OCI-M2 (cell line): ENCODE results near the gene TMC1.
"Not testable (repeated sequence)": the region's sequence is repeated elsewhere in the genome, so short reads cannot be mapped to it uniquely, and the experiment has no call there.

Experiments used
- DNase-seq: peaks from one replicate; lab custom pipeline; 2025; ENCODE audit not compliant: unreplicated experiment; lab: John Stamatoyannopoulos, UW

TMC1 gene

DNA sequence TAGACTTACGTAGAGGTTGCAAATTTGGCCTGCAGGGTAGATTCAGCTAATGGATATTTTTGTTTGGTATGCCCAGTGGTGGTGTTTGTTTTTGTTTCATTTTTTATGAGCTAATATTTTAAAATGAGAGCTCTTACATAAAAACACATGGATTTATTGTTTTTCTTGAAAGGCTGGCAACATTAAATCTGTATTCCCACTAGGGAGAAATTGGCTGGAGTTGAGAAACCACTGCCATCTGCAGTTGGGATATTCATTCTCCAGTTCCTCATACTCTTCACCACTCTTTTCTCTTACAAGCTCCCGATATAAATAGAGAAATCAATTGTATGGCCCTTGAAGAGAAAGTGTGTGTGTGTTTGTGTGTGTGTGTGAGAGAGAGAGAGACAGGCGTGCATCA is 288.2 kb downstream of the TMC1 start:
- DNase-seq: no peak

DNA sequence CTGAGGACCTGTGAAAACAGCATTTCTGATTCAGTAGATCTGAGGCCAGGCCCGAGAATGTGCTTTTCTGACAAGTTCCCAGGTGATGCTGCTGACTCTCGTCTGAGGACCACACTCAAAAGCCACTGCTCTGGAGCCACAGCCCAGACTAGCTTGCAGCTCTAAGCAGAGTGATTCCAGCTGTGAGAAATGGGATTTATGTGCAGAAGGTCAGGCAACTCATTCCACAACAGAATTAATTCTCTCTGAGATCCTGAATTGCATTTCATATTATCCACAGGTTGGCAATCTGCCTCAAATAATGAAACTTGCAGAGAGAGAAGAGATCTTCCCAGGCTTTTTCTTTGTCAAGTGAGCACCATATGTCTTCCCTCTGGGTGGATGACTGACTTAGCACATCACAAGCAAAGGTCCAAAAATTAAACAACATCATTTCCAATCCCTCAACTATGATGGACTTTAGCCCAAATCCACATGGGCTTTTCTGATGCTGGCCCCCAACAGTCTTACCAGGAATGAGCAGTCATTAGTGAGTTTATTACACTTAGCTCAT is 291.2 kb downstream of the TMC1 start:
- no peak for DNase-seq

DNA sequence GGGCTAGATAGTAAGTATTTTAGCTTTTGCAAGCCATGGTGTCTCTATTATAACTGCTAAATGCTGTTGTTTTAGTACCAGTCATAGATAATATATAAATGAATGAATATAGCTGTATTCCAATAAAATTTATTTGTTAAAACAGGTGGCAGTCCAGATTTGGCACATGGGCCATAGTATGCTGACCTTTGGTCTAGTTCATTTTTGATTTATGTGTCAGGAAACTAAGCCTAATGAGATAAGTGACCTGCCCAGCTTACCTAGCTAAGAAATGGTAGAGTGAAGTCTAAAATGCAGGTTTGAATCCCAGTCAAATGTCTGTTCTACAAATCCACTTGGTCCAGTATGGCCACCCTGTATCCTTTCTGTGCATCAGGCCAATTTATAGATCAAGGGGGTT is 292.1 kb downstream of the TMC1 start:
- no peak for DNase-seq

DNA sequence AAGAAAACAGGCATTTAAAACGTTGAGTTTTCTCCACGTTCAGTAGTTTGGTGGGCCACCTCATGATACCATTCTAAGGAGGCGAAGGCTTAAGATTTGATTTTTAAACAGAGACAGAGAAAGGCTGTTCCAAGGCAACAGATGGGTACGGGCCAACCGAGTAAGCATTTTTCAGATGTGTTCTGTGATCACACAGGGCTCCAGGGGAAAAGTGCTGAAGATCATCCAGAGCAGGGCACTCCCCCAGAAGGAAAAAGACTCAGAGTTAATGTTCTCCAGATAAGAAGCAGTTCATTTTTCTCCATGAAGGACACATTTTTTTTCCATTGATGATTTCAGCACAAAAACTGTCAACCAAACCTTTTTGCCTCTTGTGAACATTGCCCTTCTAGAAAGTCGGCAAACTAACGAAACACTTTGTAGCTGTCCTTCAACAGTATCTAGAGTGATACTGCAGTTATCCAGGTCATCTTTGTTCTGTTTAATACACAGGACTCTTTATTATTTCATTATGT is 292.7 kb downstream of the TMC1 start:
- no peak for DNase-seq

DNA sequence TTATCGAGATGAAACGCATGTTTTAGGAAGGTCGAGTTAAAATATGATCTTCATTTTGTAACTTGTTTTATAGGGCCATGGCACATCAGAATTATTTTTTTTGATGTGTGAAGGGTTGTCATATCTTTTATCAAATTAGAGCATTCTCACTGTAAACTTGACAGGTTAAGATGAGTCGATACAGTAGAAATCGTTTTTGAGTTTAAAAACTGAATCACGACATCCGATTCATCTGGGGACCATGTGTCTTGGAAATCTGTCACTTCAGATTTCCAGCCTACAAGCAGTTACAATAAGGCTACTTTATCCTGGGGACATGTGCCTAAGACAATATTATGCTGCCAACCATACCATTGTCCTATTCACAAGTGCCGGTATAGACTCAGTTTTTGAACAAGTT is 295.3 kb downstream of the TMC1 start:
- no peak for DNase-seq

DNA sequence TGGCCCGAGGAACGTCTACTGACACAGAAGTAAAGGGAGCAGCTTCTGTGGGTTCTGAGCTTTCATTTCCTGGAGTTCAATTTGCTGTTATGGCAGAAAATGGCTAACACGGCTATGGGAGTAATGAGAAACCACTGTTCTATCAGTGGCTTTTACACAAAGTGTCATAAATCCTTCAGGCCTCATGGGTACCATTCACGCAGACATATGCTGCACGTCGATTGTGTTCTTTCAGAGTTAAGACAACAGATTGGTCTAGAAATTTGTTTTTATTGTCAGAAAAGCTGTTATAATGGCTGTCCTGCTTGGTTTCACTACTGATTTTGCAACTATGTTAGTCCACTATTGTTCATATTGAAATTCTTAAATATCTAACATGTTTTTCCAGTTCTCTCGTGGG is 296.0 kb downstream of the TMC1 start:
- no peak for DNase-seq

DNA sequence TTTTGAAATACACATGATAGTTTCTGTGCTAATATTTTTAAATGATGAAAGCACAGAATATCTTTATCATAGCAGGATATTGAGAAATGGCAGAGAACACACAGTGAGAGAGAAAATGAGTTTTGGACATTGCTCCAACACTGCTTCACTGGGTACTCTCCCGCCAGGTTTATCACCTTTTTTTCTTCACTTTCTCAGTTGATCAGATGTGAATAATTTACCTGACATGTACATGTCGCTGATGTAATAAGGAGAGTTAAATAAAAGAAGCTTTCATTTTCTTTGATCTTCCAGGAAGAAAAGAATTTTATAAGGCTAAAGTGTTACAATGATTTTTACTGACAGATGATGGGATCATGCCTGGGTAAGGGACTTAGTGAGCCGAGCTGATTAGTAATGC is 297.0 kb downstream of the TMC1 start:
- DNase-seq: no peak

DNA sequence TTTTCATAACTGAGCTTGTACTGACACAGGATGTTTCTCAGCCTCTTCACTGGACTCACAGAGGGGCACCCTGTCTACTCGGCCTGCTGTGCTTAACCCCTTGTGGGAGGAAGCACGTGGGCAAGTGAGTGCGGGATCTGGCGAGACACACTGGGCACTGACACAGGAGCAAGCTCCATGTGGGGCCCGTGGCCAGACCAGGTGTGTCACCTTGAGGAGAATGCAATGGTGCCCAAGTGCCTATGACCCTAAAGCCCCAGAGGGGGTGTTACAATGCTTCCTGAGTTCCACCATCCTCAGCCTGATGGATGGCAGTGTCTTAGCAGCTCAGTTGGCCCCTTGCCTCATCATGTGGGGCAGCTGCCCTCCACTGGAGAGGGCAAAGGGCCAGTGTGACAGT is 302.6 kb downstream of the TMC1 start:
- no peak for DNase-seq

DNA sequence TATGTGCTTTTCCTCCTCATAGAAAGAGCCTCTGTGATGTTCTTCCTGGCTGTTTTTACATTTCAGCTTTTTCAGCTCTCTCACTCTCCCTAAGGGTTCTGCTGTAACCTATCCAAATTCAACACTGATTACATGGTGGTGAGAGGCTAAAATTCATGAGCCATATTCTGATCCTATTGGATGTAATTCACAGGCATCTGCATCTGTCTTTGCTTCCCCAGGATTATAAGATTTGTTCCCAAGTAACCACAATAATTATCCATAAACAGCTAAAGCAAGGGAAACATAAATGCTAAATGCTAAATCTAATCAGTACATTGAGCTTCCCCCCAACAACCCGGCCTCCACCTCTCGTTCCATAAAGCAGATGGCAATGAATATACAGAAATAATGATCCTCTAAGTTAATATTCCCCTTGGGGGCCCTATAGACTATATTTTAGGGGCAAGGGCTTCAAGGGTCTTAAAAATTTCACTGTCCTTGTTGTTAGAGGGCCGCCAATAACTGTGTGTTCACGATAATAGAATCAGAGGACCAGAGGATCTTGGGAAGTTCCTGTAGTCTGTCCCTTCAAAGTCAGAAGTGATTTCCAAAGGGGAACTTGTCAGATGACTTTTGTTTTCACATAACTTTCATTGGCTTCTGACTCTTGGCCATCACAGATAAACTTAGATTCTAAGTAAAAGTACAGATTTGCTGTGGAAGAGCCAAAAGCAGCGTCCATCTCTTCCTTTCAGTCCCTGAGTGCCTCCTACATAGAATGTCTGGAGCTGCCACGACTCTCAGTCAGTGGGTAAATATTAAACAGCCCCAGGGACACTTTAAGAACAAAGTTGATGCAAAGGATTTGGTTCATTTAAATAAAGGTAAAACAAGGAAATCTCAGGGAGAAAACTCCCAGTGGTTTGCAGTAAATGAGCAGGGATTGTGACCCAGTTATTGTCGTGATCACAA is 305.9 kb downstream of the TMC1 start:
- no peak for DNase-seq

DNA sequence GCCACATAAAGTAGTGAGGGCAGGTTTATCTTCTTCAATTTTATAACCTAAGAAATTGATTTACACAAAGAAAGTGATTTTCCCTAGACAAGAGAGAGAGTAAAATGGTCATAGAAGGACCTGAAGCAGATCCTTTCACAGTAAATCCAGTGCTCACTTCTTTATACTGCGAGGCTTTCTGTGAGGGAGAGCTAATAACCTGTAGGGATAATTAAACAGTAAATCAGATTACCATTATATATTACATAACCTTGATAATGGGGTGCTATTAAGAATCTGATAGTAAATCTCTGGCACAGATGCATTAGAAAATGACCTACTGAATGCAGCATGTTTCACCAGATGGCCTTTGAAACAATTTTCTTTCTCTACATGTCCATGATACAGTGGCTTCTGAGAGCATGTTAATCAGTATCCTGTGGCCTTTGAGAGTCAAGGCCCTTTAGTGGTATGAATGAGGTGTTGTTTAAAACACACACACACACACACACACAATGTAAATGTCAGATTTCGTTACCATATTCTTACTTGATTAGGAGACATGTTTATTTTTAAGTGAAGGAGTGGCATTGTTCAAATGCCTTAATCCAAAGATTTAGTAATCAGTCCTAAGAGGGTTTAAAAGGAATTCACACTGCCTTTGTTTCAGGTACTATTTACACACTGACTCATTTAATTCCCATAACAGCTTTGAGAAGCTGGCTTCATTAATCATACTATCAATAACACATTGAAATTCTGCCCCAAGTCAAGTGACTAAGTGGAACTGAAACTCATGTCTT is 306.7 kb downstream of the TMC1 start:
- no peak for DNase-seq

DNA sequence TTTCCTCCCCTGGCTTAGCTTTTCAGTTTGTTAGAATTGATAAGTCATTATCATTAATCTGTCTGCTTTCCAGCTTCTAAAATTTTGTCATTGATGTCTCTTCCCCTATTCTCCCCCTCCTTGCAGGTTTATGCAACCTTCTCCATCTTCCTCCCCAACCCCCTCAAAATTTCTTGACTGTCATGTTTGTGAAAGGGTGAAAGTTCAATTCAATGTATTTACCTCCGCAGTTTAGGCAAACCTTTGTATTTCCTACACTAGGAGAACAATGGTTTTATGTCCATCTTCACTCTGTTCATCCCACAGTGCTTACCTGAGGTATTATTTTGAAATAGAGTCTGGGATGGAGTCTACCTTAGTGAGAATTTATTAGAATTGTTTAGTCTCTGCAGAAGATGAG is 313.6 kb downstream of the TMC1 start:
- DNase-seq: no peak

DNA sequence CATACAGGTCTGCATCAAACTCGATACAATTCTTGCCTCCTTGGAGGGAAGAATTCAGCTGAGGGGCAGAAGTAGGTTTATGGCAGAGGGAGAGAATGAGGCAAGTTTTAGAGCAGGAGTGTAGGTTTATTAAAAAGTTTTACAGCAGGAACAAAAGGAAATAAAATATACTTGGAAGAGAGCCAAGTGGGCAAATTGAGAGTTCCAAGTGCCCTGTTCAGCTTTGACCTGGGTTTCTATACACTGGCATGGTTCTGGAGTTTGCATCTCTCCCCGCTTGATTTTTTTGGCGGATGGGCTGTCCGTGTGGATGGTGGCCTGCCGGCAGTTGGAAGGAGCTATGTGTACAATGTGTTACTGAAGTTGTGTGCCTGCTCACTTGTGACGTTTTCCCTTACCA is 315.4 kb downstream of the TMC1 start:
- no peak for DNase-seq

DNA sequence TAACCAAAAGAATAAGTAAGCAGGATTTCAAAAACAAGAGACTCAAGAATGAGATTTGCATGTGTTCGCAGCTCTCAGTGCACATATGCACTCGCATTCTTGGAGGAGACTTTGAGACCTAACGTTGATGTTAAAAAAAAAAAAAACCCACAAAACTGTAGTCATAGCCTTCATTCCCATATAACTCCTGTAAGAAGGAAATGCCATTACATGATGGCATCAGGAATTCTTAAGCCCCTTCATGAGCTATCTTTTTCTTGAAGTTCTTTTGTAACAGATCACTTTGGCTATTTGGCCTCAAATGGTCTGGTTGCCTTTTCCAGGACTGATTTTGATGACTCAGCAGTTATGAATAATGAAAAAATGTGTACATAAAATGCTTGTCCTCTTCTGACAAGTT is 317.7 kb downstream of the TMC1 start:
- no peak for DNase-seq

DNA sequence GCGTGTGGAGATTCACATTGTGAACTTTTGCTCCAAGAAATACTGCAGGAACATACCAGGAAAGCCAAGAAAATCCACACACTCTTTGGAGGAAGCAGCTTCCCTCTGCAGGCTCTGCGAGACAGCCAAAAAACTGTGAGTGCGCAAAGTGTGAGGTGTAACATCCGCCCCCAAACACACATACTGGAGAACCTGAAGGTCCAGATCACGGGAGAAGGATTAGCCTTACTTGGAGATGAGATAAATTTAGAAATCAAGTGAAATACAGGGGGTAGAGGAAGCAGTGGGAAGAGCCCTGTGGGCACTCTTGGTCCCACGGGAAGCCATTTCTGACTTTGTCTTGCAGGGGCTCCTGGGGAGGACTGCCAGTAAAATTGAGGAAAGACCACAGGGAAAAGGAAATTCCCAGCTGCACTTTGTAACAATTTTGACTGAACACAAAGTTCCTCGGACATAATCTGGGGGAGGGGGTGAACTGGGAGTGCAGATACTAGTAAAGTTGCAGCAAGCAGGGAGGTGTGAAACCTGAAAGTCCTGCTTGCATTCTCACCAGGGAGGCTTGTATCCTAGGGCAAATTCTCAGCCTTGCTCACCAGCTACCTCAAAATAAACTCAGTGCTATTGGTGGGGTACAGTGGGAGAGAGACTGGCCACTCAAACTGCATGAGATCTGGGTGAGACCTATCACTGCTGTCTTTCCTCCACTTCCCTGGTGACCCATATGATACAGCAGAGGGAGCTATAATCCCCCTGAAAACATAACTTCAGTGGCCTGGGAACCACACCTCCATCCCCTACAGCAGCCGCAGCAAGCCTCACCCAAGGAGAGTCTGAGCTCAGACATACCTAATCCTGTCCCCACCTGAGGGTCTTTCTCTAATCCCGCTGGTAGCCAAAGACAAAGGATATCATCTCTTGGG is 322.4 kb downstream of the TMC1 start:
- DNase-seq: no peak

DNA sequence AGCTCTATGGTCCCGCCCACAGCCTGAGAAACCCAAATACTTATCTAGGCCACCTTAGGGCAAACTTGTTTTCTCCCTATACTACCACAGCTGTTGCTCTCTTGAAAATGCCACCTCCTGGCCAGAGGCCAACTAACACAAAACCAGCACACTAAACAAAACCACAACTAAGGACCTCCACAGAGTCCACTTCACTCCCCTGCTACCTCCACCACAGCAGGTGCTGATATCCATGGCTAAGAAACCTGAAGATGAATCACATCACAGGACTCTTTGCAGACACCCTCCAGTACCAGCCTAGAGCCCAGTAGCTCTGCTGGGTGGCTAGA is 323.0 kb downstream of the TMC1 start:
- DNase-seq: no peak

DNA sequence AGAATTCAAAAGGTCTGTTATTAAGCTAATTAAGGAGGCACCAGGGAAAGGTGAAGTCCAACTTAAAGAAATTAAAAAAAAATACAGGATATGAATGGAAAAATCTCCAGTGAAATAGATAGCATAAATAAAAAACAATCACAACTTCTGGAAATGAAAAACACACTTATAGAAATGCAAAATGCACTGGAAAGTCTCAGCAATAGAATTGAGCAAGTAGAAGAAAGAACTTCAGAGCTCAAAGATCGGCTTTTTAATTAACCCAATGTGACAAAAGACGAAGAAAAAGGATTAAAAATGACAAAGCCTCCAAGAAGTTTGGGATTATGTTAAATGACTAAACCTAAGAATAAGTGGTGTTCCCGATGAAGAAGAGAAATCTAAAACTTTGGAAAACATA is 323.6 kb downstream of the TMC1 start:
- DNase-seq: not testable (repeated sequence)

DNA sequence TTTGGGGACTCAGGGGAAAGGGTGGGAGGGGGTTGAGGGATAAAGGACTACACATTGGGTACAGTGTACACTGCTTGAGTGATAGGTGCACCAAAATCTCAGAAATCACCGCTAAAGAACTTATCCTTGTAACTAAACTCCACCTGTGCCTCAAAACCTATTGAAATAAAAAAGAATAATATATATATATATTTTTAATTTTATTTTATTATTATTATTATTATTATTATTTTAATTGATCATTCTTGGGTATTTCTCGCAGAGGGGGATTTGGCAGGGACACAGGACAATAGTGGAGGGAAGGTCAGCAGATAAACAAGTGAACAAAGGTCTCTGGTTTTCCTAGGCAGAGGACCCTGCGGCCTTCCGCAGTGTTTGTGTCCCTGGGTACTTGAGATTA is 328.8 kb downstream of the TMC1 start:
- DNase-seq: not testable (repeated sequence)

DNA sequence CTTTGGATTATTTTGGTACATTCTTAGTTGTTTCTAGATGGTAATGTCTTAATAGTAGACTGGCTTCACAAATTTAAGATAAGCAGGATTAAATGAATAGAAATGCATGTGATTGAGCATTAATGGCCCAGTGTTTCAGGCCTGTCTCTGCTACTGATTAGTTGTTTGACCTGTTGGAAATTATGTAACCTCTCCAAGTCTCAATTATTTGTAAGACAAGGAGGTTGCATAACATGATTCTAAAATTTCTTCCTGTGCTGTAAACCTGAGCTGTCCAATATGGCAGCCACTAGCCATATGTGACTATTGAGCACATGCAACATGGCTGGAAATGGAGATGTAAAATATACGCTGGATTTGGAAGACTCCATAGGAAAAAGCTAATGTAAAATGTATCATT is 333.9 kb downstream of the TMC1 start:
- DNase-seq: no peak

DNA sequence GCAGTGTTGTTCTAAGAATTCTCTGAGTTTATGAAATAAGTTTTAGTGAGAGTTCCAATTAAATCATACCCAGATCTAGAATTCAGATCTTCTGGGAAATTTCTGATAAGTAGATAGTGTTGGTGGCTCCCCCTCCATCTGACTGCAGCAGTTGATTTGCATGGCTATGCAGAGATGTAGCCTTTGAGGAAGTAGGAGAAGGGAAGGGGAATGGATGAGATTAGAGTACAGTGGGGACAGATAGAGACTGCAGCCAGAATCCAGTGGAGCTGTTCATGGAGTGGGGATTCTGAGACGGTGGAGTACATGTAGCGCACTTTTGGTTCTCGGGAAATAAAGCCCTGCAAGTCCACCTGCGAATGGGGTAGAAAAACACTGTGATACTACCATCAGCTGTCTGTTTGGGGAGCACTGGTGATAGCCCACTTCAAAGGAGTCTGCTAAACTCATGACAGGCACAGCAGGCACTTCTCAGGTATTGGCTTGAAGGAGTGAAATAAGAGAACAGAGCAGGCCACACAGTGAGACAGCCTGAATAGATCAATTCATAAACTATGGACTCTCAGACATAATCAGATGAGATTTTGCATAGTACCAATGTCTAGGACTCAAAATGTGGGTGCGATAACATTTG is 334.6 kb downstream of the TMC1 start:
- DNase-seq: no peak

DNA sequence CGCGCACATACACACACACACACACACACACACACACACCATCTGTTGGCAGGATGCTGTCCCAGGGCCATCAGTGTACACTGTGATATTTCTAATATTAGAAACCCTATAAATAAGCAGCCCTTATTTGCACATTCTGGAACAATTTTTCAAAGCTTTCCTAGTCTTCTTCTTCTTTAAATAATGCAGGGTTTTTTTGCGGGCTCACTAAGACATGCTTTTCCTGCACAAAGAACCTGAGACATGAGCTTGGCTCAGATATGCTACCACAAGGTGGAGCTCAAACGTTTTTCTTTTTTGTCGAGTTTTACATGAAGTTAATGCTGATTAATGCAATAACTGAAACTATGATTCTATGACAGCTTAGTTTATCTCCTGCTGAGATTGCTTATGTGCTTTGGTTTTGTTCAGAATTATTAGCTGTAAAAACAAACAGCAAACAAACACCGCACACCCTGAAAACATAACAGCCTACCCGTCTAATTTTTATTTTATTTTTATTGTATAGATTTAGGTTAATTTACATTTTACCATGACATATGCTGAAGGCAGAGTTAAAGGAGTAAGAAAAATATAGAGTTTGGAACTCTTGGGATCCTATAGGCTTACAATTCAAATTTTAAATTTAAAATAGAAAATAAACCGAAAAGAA is 335.7 kb downstream of the TMC1 start:
- DNase-seq: no peak
